GM21360 (cell line): ENCODE measurements around the gene TMEM81.

Experiments used
- ATAC-seq: cut with Tn5 transposase; IDR thresholded peaks from one replicate; pipeline ENCODE4 v1.9.1; 2021; ENCODE audit warnings: mild to moderate bottlenecking, moderate library complexity; ENCODE audit not compliant: unreplicated experiment

TMEM81 gene

DNA sequence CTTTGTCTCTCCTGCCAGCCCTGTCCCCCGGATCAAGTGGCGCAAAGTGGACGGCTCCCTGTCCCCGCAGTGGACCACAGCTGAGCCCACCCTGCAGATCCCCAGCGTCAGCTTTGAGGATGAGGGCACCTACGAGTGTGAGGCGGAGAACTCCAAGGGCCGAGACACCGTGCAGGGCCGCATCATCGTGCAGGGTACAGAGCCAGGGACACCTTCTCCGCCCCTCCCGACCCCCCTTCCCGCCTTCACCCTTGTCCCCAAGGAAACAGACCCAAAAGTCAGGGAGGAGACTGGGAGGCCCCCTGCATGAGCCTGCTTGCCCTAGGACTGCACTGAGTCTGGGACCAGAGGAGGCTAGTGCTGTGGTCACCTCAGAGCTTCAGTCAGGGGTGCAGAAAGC, 23.0 kb downstream of the TMEM81 start:
- no peak for ATAC-seq

DNA sequence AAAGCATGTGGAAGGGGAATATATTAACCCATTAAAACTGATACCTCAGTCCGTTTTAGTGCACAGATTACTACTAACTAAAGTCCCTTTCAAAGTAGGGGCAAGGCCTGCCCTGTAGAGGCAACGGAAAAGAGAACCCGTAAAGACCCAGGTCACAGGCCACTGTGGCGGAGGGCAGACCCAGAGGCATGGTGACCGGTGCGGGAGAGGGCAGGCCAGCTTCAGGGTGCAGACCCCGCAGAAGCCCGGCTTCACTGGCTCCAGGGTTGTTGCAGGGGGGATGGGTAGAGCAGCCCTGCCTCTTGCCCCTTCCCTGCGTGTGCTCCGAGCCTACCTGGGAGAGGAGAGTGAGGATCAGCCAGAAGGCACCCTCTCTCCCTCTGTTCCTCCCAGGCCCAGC, 23.5 kb downstream of the TMEM81 start:
- ATAC-seq: no peak

DNA sequence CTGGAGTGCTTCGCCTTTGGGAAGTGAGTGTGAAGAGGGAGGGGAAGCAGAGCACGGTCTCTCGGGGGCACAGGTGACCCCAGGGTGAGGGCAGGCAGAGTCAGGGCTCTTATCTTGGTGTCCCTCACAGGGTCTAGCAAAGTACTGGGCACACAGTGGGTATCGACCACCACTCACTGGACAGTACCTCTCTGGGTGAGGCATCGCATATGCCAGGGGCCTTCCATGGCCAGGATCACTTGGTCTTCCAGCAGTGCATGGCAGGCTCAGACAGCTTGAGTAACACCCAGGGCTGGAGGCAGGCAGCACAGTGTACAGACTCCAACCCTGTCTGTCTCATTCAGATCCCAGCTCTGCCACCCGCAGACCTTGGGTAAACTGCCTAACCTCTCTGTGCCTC, 24.6 kb downstream of the TMEM81 start:
- no peak for ATAC-seq

DNA sequence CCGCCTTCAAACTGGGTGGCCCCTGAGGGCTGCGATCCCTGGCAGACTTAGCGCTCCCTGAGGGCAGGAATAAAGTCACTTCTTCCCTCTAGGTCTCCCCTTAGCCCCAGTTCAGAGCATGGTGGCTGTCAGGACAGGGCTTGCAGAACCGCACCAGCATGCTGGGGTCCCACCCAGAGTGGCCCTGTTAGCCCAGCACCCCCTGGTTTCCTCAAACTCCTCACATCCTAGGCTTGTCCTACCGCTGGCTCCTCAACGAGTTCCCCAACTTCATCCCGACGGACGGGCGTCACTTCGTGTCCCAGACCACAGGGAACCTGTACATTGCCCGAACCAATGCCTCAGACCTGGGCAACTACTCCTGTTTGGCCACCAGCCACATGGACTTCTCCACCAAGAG, 25.4 kb downstream of the TMEM81 start:
- no peak for ATAC-seq

DNA sequence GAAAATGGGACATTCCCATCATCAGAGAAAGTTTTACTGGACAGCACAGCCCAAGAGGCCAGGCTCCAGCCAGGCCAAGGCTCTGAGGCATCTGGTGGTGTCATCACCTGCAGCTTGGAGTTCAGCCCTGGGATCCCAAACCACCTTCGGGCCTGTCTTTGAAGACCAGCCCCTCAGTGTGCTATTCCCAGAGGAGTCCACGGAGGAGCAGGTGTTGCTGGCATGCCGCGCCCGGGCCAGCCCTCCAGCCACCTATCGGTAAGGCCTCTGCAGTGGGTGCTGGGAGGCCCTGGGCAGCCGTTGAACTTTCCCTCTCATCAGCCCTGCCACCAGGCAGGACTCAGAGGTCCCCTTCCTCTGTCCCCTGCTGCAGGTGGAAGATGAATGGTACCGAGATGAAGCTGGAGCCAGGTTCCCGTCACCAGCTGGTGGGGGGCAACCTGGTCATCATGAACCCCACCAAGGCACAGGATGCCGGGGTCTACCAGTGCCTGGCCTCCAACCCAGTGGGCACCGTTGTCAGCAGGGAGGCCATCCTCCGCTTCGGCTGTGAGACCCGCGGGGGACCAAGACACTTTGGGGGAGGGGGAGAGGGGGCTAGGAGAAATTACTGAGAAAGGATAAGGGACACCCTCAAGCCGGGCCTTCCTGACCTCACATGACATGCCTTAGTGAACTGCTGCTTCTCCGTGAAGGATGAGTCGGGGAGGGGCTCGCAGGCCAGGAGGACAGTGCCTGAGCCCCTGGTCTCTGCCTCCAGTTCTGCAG, 26.3 kb downstream of the TMEM81 start:
- ATAC-seq: no peak

DNA sequence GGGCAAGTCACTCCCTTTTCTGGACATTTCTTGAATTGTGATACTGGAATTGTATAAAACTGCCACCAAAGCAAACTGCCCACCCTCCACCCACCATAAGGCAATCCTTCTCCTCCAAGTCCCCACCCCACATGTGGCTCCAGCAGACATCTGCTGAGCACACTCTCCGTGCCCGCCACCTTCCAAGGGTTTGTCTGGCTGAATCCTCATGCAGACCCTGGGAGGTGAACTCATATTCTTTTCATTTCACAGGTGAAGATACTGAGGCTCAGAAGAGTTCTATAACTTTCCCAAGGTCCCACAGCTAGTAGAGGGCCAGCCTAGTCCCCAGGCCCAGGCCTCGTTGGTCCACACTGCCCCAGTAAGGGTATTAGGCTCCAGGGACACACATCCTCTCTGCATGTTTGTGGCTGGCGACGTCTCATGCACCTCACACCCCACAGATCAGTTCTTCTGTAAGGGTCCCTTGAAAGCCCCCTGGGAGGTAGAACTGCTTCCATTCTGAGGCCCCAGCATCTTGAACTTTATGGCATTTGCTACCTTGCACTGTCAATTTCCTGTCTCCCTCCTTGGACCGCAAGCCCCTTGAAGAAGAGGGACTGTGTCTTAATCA, 27.2 kb downstream of the TMEM81 start:
- no peak for ATAC-seq

DNA sequence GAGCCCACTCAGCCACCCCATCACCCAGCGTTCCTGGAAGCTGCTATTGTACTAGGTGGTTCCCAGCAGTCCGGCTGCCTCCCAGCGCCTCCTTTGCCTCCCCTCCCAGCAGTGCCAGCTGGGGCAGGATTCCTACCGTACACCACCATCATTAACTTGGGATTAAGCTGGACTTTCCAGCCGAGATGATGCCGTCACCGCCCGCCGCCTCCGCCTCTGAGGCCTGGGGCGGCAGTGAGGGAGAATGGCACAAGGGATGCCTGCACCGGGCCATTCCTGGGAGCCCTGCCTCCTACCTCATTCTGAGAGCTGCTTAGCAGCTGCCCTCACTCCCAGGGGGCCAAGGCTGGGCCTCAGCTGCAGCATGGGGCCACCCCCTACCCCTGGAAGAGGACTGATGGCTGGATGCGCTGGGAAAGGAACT, 28.1 kb downstream of the TMEM81 start:
- ATAC-seq: no peak

DNA sequence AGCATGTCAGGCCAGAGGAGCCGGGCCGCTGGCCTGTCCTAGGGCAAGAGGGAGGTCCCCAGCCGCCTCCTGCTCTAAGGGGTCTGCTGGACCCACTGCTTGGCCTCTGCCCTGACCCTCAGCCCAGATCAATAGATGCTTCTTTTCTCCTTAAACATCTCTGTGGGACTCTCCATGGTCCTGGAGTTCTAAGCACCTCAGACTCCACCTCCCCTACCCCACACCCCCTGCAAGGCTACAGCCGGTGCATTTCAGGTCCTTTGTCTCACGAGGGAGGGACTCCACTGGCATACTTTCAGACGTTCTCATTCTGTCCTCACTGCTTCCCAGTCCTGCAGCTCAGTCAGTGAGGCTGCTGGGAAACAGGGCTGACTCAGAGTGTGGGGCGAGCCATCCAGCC, 30.2 kb downstream of the TMEM81 start:
- no peak for ATAC-seq

DNA sequence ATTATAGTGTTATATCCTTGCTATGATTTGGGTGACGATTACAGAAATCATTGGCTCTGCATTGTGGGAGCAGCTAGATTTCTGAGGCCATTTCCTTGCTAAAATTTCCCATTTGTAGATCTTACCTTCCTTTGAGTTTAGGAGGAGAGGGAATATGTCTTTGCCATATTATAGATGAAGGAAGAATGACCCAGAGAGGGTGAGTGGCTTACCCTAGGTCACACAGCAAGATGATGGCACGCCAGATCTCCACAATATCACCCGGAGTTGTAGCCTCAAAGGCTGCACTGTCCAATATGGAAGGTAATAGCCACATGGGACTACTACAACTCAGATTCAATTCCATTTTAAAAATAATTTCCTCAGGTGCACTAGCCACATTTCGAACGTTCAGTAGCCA, 31.0 kb downstream of the TMEM81 start:
- no peak for ATAC-seq

DNA sequence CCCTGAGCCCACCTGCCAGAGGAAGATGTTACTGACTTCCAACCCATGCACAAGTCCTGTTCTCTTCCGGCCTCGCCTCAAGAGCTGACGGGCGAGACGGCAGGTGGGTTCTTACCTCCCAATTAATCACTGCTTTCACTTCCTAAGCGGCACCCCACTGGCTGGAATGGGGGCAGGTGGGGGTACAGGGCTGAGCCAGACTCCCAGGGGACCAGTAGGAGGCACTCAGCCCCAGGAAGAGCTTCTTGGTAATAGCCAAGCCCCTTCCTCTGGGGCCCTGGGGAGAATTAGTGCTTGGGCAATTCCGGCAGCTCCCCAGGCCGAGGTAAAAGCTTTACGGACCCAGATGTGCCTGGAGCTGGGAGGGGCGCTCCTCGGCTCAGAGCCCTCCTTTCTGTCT, 31.6 kb downstream of the TMEM81 start:
- ATAC-seq: no peak

DNA sequence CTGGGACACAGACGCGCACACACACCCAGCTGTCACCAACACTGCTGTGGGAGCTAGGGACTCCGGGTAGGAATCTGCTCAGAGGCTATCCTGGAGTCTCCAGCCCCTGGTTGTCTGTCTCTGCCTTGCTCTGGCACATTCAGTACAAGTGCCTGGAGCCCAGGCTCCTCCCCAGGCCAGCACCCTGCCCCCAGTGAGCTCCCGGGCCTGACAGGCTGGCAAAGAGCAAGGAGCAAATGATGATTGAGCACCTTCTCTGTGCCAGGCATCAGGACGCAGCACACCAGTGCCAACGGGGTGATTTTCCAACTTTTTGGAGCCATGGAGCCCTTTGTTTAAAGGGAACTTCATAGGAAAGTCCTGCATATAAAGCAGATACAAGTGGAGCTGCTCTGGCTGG, 34.8 kb downstream of the TMEM81 start:
- no peak for ATAC-seq

DNA sequence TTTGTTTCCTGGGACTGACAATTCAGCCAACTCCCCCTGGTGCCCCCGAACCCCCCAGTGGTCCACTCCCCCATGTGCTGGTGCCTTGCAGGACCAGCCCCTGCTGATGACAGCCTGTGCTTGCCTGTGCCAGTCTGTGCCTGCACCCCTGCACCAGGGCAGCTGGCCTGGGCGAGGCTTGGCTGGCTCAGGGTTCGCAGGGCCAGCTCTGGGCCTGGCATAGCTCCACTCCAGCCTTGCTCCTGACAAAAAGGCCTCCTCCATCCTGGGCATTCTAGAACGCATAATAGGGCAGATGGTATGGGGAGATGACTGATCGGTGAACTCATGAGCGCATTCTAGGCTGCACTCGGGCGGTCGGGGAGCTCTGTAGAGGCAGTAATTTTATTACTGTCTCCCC, 35.9 kb downstream of the TMEM81 start:
- no peak for ATAC-seq

DNA sequence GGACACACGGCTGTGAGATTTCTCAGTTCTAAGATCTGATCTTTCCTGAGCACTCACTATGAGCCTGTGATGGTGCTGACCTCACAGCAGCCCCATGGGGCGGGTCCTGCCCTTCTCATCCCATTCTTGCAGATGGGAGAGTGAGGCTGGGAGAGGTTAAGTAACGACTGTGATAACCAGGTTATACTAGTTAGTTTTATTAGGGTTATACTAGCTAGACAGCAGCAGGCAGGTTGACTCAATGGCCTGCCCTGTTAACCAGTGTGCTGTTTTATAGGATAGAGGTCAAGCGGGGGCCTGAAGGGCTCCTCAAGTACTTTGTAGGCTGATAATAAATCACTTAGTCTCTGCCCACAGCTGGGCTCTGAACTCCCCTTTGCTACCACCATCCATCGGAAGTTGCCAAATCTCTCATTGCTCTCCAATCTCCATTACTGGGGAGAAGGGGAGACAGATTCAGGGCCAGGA, 36.5 kb downstream of the TMEM81 start:
- no peak for ATAC-seq

DNA sequence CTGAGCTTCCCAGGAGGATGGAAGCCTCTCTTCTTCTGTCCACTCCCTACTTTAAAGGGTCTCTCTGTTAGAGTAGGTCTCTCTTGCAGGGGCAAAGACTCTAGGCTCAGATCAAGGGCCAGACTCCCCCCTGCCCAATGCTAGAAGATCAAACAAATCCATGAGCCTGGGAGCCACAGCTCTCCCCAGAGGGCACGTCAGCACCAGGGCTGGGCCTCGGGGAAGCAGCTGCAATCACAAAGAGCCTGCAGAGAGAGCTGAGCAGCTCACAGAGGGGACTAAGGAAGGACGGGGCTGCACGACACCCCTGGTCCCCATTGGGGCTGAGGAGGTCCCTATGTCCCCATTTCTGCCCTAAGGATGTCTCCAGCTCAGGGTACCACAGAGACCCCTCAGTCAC, 37.4 kb downstream of the TMEM81 start:
- ATAC-seq: no peak

DNA sequence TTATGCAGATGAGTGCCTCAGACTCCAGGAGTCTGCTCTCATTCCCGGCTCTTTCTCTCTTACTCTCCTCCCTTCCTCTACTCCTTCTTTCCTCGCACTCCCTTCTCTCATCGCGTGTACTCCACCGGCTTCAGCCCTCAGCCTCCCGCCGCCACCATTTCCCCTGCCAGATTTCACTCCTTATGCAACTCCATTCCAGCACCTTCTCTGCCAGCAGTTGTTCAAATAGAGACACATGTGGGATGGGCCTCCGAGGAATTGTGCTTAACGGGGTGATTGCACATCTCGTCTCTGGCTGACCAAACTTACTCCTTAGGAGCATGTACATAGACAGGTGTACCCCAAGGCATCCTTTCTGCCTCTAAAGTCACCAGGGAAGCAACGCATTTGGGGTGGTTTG, 39.1 kb downstream of the TMEM81 start:
- no peak for ATAC-seq

DNA sequence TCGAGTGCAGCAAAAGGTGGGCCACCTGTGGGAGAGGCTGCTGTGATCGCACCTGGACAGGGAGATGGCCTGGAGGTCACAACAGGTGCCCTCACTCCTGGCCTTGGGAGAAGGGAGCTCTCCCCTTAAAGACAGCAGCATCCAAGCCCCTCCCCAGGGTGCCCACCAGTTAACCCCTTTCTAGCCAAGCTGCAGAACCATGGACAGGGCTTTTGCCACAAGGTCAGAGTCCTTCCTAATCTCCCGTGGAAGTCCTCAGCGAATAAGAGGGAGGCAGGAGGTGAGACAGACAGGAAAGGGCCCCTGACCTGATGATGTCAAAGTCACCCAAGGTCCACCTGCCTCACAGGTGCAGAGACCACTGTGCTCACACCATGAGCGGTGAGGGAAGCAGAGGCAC, 39.5 kb downstream of the TMEM81 start:
- ATAC-seq: no peak

DNA sequence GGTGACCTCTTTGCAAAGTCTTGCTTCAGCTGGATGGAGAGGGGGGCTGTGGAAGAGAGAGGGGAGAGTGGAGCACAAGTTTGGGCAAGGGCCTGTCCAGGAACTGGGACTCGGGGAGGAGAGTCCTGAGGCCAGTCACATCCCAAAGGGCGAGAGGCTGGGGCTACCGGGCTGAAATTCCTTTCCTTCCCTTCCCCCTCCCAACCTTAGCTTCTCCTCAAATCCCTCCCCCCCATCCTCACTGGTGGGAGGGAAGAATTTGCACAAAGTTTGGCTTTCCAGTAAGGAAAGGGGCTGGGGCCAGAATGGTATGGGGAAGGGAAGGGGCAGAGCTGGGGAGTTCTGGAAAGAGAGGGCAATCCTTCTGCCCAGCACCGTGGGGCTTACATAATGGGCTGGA, 40.4 kb downstream of the TMEM81 start:
- ATAC-seq: no peak

DNA sequence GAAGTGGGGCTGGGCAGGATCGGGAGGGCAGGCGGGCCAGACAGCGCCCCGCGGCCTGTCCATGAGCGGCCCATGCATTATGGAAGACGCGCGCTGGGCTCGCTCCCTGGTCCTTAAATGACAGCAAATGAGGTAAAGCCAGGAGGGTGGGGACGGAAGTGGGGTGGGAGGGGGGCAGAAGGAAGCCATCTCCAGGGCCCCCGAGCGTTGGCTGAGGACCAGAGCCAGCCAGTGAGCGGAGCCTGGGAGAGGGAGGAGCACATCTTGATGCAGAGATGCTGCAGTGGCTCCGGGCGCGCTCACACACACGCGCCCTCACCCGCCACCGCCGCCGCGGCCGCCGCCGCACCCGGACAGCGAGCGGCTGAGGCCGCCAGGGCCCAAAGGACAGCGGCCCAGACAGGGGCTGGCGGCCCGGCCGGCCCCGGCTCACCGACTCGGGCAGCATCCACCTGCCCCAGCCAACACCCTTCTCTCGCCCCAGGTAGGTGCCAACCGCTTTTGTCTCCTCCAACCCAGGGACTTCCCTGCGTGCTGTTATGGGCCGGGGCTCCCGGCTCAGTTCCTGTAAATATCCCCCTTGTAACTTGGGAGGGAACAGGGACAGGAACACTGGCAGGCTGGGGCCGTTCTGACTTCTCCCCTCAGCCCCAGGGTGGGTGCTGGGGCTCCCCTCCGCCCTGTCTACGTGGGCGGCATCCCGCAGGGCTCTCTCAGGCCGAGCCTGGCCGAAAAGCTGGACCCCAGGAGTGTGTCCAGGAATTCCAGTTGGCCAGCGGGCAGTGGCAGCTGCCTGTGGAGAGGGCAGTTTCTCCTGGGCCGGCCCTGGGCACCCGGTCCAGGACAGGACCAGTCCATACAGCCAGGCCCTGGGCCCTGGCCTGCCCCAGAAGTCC, 41.1 kb downstream of the TMEM81 start, which contains the start of gene CNTN2:
Gene CNTN2 (plus strand): TSS at position 302 of the 896 bp plus-strand sequence. CDS start 9,974 bp downstream, outside the sequence.
- ATAC-seq: no peak

DNA sequence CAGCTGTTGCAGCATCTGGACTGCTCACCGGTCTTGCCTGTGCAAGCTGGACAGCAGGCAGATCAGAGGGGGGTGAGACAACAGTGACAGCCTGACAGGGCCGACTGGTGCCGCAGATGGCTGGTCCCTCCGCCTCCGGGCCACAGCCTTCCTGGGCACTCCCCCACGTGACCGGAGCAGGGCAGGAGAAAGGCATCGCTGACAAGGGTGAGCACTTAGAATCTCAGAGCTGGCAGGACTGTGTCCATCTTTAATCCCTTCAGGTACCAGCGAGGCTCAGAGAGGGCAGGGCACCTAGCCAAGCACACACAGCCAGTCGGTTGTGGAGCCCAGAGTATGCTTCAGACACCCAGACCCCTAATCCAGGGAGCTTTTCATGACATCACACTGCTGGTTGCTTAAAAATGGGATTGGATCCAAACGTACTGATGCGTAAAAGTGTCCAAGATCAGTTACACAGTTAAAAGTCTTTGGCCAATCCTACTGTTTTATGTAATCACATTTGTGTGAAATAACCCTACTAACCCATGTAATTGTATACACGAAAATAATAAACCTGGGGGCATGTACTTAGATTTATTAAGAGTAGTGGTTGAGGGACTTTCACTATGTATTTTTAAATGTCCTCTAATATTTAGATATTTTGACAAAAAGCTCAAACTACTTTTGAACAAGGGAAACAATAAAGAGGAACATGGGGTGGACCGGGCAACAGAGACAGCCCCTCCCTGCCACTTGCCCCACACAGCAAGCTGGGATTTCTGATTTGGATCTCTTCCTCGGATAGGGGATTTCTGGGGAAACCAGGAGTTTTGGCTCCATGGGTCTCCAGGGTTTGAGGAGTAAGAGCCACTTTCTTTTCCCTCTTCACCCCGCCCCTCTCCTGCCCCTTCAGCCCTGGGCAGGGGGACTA, 42.0 kb downstream of the TMEM81 start:
- no peak for ATAC-seq

DNA sequence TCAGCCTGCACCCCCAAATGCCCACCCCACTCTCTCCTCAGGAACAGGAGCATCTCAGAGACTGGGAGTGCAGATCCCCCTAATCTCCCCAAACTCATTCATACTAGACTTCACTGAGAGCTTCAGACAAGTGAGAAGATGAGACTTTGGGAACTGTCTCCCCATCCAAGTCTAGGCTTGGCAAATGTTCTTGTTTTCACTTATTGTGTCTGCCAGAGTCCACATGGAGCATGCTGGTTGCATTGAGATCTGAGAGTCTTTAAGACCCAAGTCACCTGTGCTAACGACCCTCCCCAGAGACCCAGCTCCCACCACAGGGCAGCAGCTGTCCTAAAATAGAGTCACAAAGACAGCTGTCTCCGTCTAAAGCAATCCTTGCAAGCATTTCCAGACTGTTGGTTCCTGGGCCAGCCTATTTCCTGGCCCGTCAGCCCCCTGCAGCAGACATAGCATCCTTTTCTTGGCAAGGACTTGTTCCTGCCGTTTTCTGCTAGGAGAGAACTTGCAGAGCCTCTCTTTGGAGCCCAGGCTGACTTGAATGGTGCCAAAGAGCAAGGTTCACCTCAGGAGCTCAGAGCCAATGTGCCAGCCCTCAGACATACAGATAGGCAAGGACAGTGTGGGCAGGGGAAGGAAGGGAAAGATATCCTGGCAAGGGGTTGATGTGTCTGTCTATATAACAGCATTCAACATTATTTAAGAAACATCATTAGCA, 43.1 kb downstream of the TMEM81 start:
- ATAC-seq: no peak
